Gastrocnemius medialis (tissue), 4 donors: ENCODE measurements around the gene RAB6D.
"Not testable (repeated sequence)": the region's sequence is repeated elsewhere in the genome, so short reads cannot be mapped to it uniquely, and the experiment has no call there.

Experiments used
- CTCF ChIP-seq, 5 experiments: fragments of 450-650 bp in 3 of 5; fragments of 200-600 bp in 2 of 5; sonication (generic) in 2 of 5; IDR thresholded peaks in 4 of 5; conservative IDR thresholded peaks in 1 of 5; 1 replicate in 4 of 5; 2 replicates in 1 of 5; pipeline ENCODE4 v1.5.1; 2016 to 2019; ENCODE audit warnings: antibody characterized with exemption in 5 of 5, mild to moderate bottlenecking in 3 of 5, moderate library complexity in 3 of 5
- POLR2A ChIP-seq, 2 donors: fragments of 450-650 bp; IDR thresholded peaks; one replicate each; pipeline ENCODE4 v1.6.1; 2017; ENCODE audit warnings: antibody characterized with exemption in 2 of 2, mild to moderate bottlenecking in 2 of 2, moderate library complexity in 2 of 2

GRCh38 chr2:131347035-131347434 lies 16.9 kb downstream of the RAB6D start:
- TF ChIP-seq CTCF (IDR thresholded peaks at IDR 0.05 in 4 of 5, conservative IDR thresholded peaks at IDR 0.05 in 1 of 5); POLR2A (IDR thresholded peaks at IDR 0.05): not testable (repeated sequence)
